GM19240 (cell line): Measurements from ENCODE around the gene POLD2.

Source experiments
- DNase-seq: peaks from one replicate; pipeline ENCODE4 v3.0.0; 2011; ENCODE audit warnings: low spot score; ENCODE audit not compliant: insufficient read length

The POLD2 gene

GRCh38 chr7:44102846-44103565, 20.3 kb downstream of the POLD2 start:
- DNase-seq: no peak

GRCh38 chr7:44101966-44102845, 21.1 kb downstream of the POLD2 start:
- no peak for DNase-seq

- DNase-seq: no peak
Observed at GRCh38 chr7:44101303-44101965, 21.9 kb downstream of the POLD2 start.

- no peak for DNase-seq
Observed at GRCh38 chr7:44100458-44101302, 22.7 kb downstream of the POLD2 start.

GRCh38 chr7:44099669-44100068, 23.7 kb downstream of the POLD2 start:
- no peak for DNase-seq

GRCh38 chr7:44098092-44099068, 25.0 kb downstream of the POLD2 start:
- DNase-seq: no peak

- DNase-seq: no peak
Observed at GRCh38 chr7:44097064-44097932, 26.1 kb downstream of the POLD2 start.

GRCh38 chr7:44096326-44096881, 26.9 kb downstream of the POLD2 start:
- DNase-seq: no peak

- DNase-seq: no peak
Observed at GRCh38 chr7:44095781-44096180, 27.6 kb downstream of the POLD2 start.

GRCh38 chr7:44094883-44095592, 28.3 kb downstream of the POLD2 start:
- no peak for DNase-seq

- no peak for DNase-seq
Observed at GRCh38 chr7:44094365-44094764, 29.0 kb downstream of the POLD2 start.

GRCh38 chr7:44093102-44093641, 30.2 kb downstream of the POLD2 start:
- no peak for DNase-seq

- no peak for DNase-seq
Observed at GRCh38 chr7:44087911-44088838, 35.2 kb downstream of the POLD2 start.

GRCh38 chr7:44086627-44087026, 36.7 kb downstream of the POLD2 start:
- DNase-seq: no peak

GRCh38 chr7:44085546-44085945, 37.8 kb downstream of the POLD2 start:
- no peak for DNase-seq

GRCh38 chr7:44084701-44085100, 38.6 kb downstream of the POLD2 start:
- DNase-seq: no peak

- DNase-seq: no peak
Observed at GRCh38 chr7:44083796-44084195, 39.6 kb downstream of the POLD2 start.
